ENCODE results near the gene LRRC37A3. TPM values are rescaled to one million over a fixed set of nuclear protein-coding genes. Genes with fewer than 3 reads are reported as not detected.
"Not testable (repeated sequence)": the region's sequence is repeated elsewhere in the genome, so short reads cannot be mapped to it uniquely, and the experiment has no call there.

LRRC37A3 gene
- total RNA-seq, 2 donors from 2014 or later, result 18.6 to 50.9 TPM

- not testable (repeated sequence) for H3K36me3 Mint-ChIP-seq (ENCODE audit: low read depth); H3K27me3 Mint-ChIP-seq; H3K9me3 ChIP-seq (ENCODE audit: control insufficient read depth, low read length, poor library complexity, severe bottlenecking)
Observed at GRCh38 chr17:64918842-64919288, 413 bp downstream of the LRRC37A3 start.

GRCh38 chr17:64917540-64917939 is 1.7 kb downstream of the LRRC37A3 start:
- not testable (repeated sequence) for H3K27ac Mint-ChIP-seq; H3K27me3 Mint-ChIP-seq; DNase-seq; ATAC-seq; H3K9me3 ChIP-seq (ENCODE audit: control insufficient read depth, low read length, poor library complexity, severe bottlenecking); H3K4me1 Mint-ChIP-seq; H3K36me3 Mint-ChIP-seq (ENCODE audit: low read depth); H3K4me3 Mint-ChIP-seq

More at GRCh38 chr17:64918842-64919288, 413 bp downstream of the LRRC37A3 start:
- Mint-ChIP-seq H3K27ac (peak overlapping the region; percentile 88), H3K4me3 (peak overlapping the region; percentile 92)
- not testable (repeated sequence) for H3K4me1 Mint-ChIP-seq
- peak; percentile 52 for ATAC-seq
- peak in 1 of 3 donors; percentile 21 for DNase-seq

- H3K36me3 Mint-ChIP-seq (ENCODE audit: low read depth); H3K27ac Mint-ChIP-seq; H3K9me3 ChIP-seq (ENCODE audit: control insufficient read depth, low read length, poor library complexity, severe bottlenecking); H3K4me3 Mint-ChIP-seq; H3K27me3 Mint-ChIP-seq; ATAC-seq; DNase-seq; H3K4me1 Mint-ChIP-seq: not testable (repeated sequence)
Observed at GRCh38 chr17:64915244-64915643, 4.0 kb downstream of the LRRC37A3 start.

- H3K27me3 Mint-ChIP-seq; DNase-seq; H3K4me3 Mint-ChIP-seq; H3K9me3 ChIP-seq (ENCODE audit: control insufficient read depth, low read length, poor library complexity, severe bottlenecking); H3K27ac Mint-ChIP-seq; H3K36me3 Mint-ChIP-seq (ENCODE audit: low read depth); ATAC-seq; H3K4me1 Mint-ChIP-seq: not testable (repeated sequence)
Observed at GRCh38 chr17:64910191-64910514, 9.1 kb downstream of the LRRC37A3 start.

- not testable (repeated sequence) for H3K9me3 ChIP-seq (ENCODE audit: control insufficient read depth, low read length, poor library complexity, severe bottlenecking); H3K4me1 Mint-ChIP-seq; H3K4me3 Mint-ChIP-seq; DNase-seq; H3K36me3 Mint-ChIP-seq (ENCODE audit: low read depth); ATAC-seq; H3K27me3 Mint-ChIP-seq; H3K27ac Mint-ChIP-seq
Observed at GRCh38 chr17:64909511-64910190, 9.6 kb downstream of the LRRC37A3 start.

GRCh38 chr17:64904069-64904468 is 15.2 kb downstream of the LRRC37A3 start:
- H3K27me3 Mint-ChIP-seq; DNase-seq; H3K27ac Mint-ChIP-seq; H3K4me1 Mint-ChIP-seq; H3K4me3 Mint-ChIP-seq; H3K9me3 ChIP-seq (ENCODE audit: control insufficient read depth, low read length, poor library complexity, severe bottlenecking); H3K36me3 Mint-ChIP-seq (ENCODE audit: low read depth); ATAC-seq: not testable (repeated sequence)

- not testable (repeated sequence) for ATAC-seq, H3K4me1 Mint-ChIP-seq
- peak in 1 of 3 donors; percentile 5 for DNase-seq
Observed at GRCh38 chr17:64897136-64897535, 22.1 kb downstream of the LRRC37A3 start.

GRCh38 chr17:64874210-64874609 is 45.1 kb downstream of the LRRC37A3 start:
- not testable (repeated sequence) for H3K4me3 Mint-ChIP-seq

More at GRCh38 chr17:64897136-64897535, 22.1 kb downstream of the LRRC37A3 start:
- H3K9me3 ChIP-seq (ENCODE audit: control insufficient read depth, low read length, poor library complexity, severe bottlenecking); H3K27me3 Mint-ChIP-seq; H3K27ac Mint-ChIP-seq; H3K36me3 Mint-ChIP-seq (ENCODE audit: low read depth); H3K4me3 Mint-ChIP-seq: not testable (repeated sequence)

GRCh38 chr17:64847504-64848466 is 71.5 kb downstream of the LRRC37A3 start:
- H3K4me3 Mint-ChIP-seq; H3K27ac Mint-ChIP-seq; H3K27me3 Mint-ChIP-seq; H3K4me1 Mint-ChIP-seq; H3K9me3 ChIP-seq (ENCODE audit: control insufficient read depth, low read length, poor library complexity, severe bottlenecking); H3K36me3 Mint-ChIP-seq (ENCODE audit: low read depth): not testable (repeated sequence)
- ATAC-seq, result peak; percentile 95
- DNase-seq, result peak; percentile 56 to 69 (median 58)

More at GRCh38 chr17:64874210-64874609, 45.1 kb downstream of the LRRC37A3 start:
- DNase-seq; H3K4me1 Mint-ChIP-seq; H3K27ac Mint-ChIP-seq; ATAC-seq; H3K9me3 ChIP-seq (ENCODE audit: control insufficient read depth, low read length, poor library complexity, severe bottlenecking); H3K36me3 Mint-ChIP-seq (ENCODE audit: low read depth); H3K27me3 Mint-ChIP-seq: not testable (repeated sequence)

GRCh38 chr17:64846892-64847291 is 72.4 kb downstream of the LRRC37A3 start:
- not testable (repeated sequence) for H3K9me3 ChIP-seq (ENCODE audit: control insufficient read depth, low read length, poor library complexity, severe bottlenecking); ATAC-seq; DNase-seq; H3K4me3 Mint-ChIP-seq; H3K4me1 Mint-ChIP-seq; H3K27ac Mint-ChIP-seq; H3K36me3 Mint-ChIP-seq (ENCODE audit: low read depth); H3K27me3 Mint-ChIP-seq

- H3K4me1 Mint-ChIP-seq; H3K27me3 Mint-ChIP-seq; H3K27ac Mint-ChIP-seq; H3K4me3 Mint-ChIP-seq; ATAC-seq; H3K36me3 Mint-ChIP-seq (ENCODE audit: low read depth); DNase-seq; H3K9me3 ChIP-seq (ENCODE audit: control insufficient read depth, low read length, poor library complexity, severe bottlenecking): not testable (repeated sequence)
Observed at GRCh38 chr17:64843918-64844317, 75.4 kb downstream of the LRRC37A3 start.

GRCh38 chr17:64842900-64843299 is 76.4 kb downstream of the LRRC37A3 start:
- H3K4me1 Mint-ChIP-seq; H3K4me3 Mint-ChIP-seq; H3K27me3 Mint-ChIP-seq; DNase-seq; ATAC-seq; H3K36me3 Mint-ChIP-seq (ENCODE audit: low read depth); H3K9me3 ChIP-seq (ENCODE audit: control insufficient read depth, low read length, poor library complexity, severe bottlenecking); H3K27ac Mint-ChIP-seq: not testable (repeated sequence)

- H3K36me3 Mint-ChIP-seq (ENCODE audit: low read depth); H3K9me3 ChIP-seq (ENCODE audit: control insufficient read depth, low read length, poor library complexity, severe bottlenecking); DNase-seq; H3K27ac Mint-ChIP-seq; H3K4me3 Mint-ChIP-seq; H3K4me1 Mint-ChIP-seq; H3K27me3 Mint-ChIP-seq; ATAC-seq: not testable (repeated sequence)
Observed at GRCh38 chr17:64840960-64841359, 78.3 kb downstream of the LRRC37A3 start.

All from T-helper 17 cell (primary cell).